ENCODE data around the gene DDIT4L. TPM values are rescaled to one million over a fixed set of nuclear protein-coding genes. Genes with fewer than 3 reads are reported as not detected.

DDIT4L gene
- total RNA-seq, 1 experiment from 2014 or later, result 2.1 TPM

DNA sequence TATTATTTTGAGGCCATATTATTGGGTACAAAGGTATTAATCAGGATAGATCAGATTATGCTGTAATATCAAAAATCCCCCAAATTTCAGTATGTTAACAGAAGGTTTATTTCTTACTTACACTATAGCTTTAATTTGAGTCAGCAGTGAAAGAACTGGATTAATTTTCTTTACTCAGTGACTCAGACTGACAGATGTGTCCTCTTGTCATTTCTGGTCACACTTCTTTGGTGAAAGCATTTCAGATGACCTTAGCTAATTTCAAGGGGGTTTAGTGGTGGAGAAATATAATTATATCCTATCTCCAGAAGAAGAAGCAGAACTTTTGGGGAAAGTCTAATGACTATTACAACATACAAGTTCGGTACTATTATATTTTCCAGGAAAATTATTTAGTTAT lies 12.4 kb downstream of the DDIT4L start:
- no peak overlapping the region for H3K4me3 Mint-ChIP-seq
- H2BK120ac ChIP-seq (ENCODE audit: low read depth, low read length, poor library complexity, severe bottlenecking), result no peak overlapping the region
- H2BK12ac ChIP-seq (ENCODE audit: insufficient read length, low read depth, low read length), result no peak overlapping the region
- H2AFZ ChIP-seq (ENCODE audit: low read length), result no peak overlapping the region
- H4K5ac ChIP-seq (ENCODE audit: insufficient read length, low read depth, low read length), result no peak overlapping the region
- H3K27ac ChIP-seq (ENCODE audit: insufficient read length, low read depth, low read length), result no peak overlapping the region
- DNase-seq, result no peak
- H3K79me2 ChIP-seq (ENCODE audit: insufficient read depth, low read length), result no peaks in the 10 kb centered on the region
- no peaks in the 10 kb centered on the region for H3K9me3 ChIP-seq (ENCODE audit: control insufficient read depth, low read depth, low read length)
- no peak overlapping the region for H4K8ac ChIP-seq (replicated peaks; ENCODE audit: insufficient read length, low read depth, low read length)
- H4K91ac ChIP-seq (ENCODE audit: insufficient read length, low read depth, low read length), result no peak overlapping the region
- H3K27ac Mint-ChIP-seq, result no peak overlapping the region
- H3K9me3 Mint-ChIP-seq, result peaks cover 0 to 3% of the 10 kb centered on the region in 2 experiments; a peak in 2 of 5 replicates
- no peak overlapping the region for H3K14ac ChIP-seq (ENCODE audit: insufficient read depth, low read length)
- no peak overlapping the region for H2AK5ac ChIP-seq (ENCODE audit: insufficient read length, low read length)
- no peaks in the 10 kb centered on the region for H3K27me3 Mint-ChIP-seq (ENCODE audit: low read depth)
- H3K23ac ChIP-seq (ENCODE audit: insufficient read length, low read depth, low read length), result no peak overlapping the region
- H3K36me3 Mint-ChIP-seq (ENCODE audit: insufficient read depth in 1 of 3, low read depth in 3 of 3), result no peaks in the 10 kb centered on the region; a peak in 2 of 7 replicates
- H3K18ac ChIP-seq (ENCODE audit: insufficient read length, low read depth, low read length), result no peak overlapping the region
- no peak overlapping the region for H3T11ph ChIP-seq (ENCODE audit: low read length)
- no peak overlapping the region for H3K4ac ChIP-seq (ENCODE audit: low read depth, low read length)
- no peaks in the 10 kb centered on the region for H4K20me1 ChIP-seq (ENCODE audit: control insufficient read depth, insufficient read depth, insufficient read length)
- H3K79me1 ChIP-seq (ENCODE audit: insufficient read depth, low read depth, low read length, poor library complexity, severe bottlenecking), result no peaks in the 10 kb centered on the region
- no peak overlapping the region for H3K56ac ChIP-seq (ENCODE audit: insufficient read length, low read depth, low read length)
- no peaks in the 10 kb centered on the region for H3K23me2 ChIP-seq (ENCODE audit: insufficient read length, low read depth, low read length, poor library complexity, severe bottlenecking)
- no peak overlapping the region for H2BK15ac ChIP-seq (ENCODE audit: low read depth, low read length)
- no peak overlapping the region for H3K4me2 ChIP-seq (ENCODE audit: insufficient read depth, insufficient read length, low read length)
- H2BK5ac ChIP-seq (ENCODE audit: insufficient read length, low read length), result no peak overlapping the region
- no peaks in the 10 kb centered on the region for H3K4me1 Mint-ChIP-seq
- H3K27me3 ChIP-seq (ENCODE audit: insufficient read depth, low read length), result no peaks in the 10 kb centered on the region
- no CpG with 5 or more reads among the region's 1 CpG for WGBS (ENCODE audit: extremely low coverage, insufficient read length, low lambda C conversion rate)
- no peak overlapping the region for H3K9ac ChIP-seq (ENCODE audit: extremely low read depth, insufficient read length, low read length)
- no peak overlapping the region for H2BK20ac ChIP-seq (ENCODE audit: low read depth, low read length, poor library complexity, severe bottlenecking)
- TF ChIP-seq, protein P1, sequence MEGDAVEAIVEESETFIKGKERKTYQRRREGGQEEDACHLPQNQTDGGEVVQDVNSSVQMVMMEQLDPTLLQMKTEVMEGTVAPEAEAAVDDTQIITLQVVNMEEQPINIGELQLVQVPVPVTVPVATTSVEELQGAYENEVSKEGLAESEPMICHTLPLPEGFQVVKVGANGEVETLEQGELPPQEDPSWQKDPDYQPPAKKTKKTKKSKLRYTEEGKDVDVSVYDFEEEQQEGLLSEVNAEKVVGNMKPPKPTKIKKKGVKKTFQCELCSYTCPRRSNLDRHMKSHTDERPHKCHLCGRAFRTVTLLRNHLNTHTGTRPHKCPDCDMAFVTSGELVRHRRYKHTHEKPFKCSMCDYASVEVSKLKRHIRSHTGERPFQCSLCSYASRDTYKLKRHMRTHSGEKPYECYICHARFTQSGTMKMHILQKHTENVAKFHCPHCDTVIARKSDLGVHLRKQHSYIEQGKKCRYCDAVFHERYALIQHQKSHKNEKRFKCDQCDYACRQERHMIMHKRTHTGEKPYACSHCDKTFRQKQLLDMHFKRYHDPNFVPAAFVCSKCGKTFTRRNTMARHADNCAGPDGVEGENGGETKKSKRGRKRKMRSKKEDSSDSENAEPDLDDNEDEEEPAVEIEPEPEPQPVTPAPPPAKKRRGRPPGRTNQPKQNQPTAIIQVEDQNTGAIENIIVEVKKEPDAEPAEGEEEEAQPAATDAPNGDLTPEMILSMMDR (conservative IDR thresholded peaks at IDR 0.05), result no peak
- H3K4me1 ChIP-seq (ENCODE audit: insufficient read depth, low read length), result no peaks in the 10 kb centered on the region
